Peyer's patch (tissue), 4 donors: ENCODE measurements around the gene GMEB2. TPM values are rescaled to one million over a fixed set of nuclear protein-coding genes. Genes with fewer than 3 reads are reported as not detected.
A peak's percentile ranks its signal among the peaks of the same experiment; 100 is the strongest.

Source experiments
- DNase-seq, 3 donors: peaks; one replicate each; pipeline ENCODE4 v3.0.0-alpha.2; 2017 to 2019
- H3K27ac ChIP-seq, 4 donors: fragments of 200-600 bp; sonication (generic); one replicate each; pipeline ENCODE4 v1.5.1; 2016 to 2019
- H3K27me3 ChIP-seq, 2 donors: fragments of 200-600 bp; sonication (generic); one replicate each; pipeline ENCODE4 v1.5.1; 2019
- H3K36me3 ChIP-seq, 3 donors: fragments of 200-600 bp; sonication (generic); one replicate each; pipeline ENCODE4 v1.5.1; 2016 to 2019
- H3K4me1 ChIP-seq, 4 donors: fragments of 200-600 bp; sonication (generic); one replicate each; pipeline ENCODE4 v1.5.1; 2016 to 2019
- H3K4me3 ChIP-seq, 4 donors: fragments of 200-600 bp; sonication (generic); 1 replicate in 3 of 4; 2 replicates in 1 of 4; pipeline ENCODE4 v1.5.1; 2016 to 2019; ENCODE audit warnings: mild to moderate bottlenecking in 1 of 4
- H3K9me3 ChIP-seq, 4 donors: fragments of 200-600 bp; sonication (generic); one replicate each; pipeline ENCODE4 v1.5.1; 2016 to 2019; ENCODE audit warnings: mild to moderate bottlenecking in 1 of 4
- CTCF ChIP-seq, 6 experiments: fragments of 450-650 bp in 4 of 6; fragments of 200-600 bp in 2 of 6; sonication (generic) in 1 of 6; IDR thresholded peaks; one replicate each; pipeline ENCODE4 v1.5.1; 2017 to 2019; ENCODE audit warnings: antibody characterized with exemption in 6 of 6, mild to moderate bottlenecking in 3 of 6, moderate library complexity in 1 of 6
- POLR2A ChIP-seq, 2 donors: fragments of 450-650 bp; IDR thresholded peaks; one replicate each; pipeline ENCODE4 v1.5.1; 2017; ENCODE audit warnings: antibody characterized with exemption in 2 of 2, mild to moderate bottlenecking in 2 of 2, moderate library complexity in 2 of 2
- total RNA-seq, 4 donors: library from RNA; depleted of rRNA; stranded (reverse); fragments of >200 nt; gene quantifications; one replicate each; pipeline ENCODE4 v1.1.0, GENCODE V29; 2016

Gene GMEB2
- total RNA-seq, 4 donors from 2014 or later, result 13.8 to 24.5 (median 17.1) TPM

DNA sequence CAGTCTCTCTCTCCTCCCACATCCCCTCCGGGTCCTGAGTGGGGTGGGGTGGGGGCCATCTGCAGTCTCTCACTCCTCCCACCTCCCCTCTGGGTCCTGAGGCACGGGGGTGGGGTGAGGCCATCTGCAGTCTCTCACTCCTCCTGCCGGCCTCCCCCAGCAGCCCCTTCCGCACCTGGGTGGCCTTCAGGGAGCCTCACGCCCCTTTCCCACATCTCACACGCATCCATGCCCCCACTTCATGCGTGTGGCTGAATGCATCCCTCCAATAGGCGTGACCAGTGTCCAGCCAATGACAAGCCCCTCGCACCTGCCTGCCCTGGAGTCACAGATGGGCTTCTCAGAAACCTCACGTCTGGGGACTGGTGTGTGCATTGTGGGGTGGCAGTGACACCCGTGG, 78.4 kb downstream of the GMEB2 start:
- Histone ChIP-seq H3K4me1 (peaks cover 0 to 36% (median 14%) of the 10 kb centered on the region in 4 donors), H3K4me3 (no peak overlapping the region), H3K27me3 (peaks cover 0 to 5% of the 10 kb centered on the region in 2 donors), H3K27ac (no peak overlapping the region), H3K36me3 (no peaks in the 10 kb centered on the region), H3K9me3 (no peaks in the 10 kb centered on the region)
- TF ChIP-seq CTCF (IDR thresholded peaks at IDR 0.05) (no peak), POLR2A (IDR thresholded peaks at IDR 0.05) (no peak)
- no peak for DNase-seq

DNA sequence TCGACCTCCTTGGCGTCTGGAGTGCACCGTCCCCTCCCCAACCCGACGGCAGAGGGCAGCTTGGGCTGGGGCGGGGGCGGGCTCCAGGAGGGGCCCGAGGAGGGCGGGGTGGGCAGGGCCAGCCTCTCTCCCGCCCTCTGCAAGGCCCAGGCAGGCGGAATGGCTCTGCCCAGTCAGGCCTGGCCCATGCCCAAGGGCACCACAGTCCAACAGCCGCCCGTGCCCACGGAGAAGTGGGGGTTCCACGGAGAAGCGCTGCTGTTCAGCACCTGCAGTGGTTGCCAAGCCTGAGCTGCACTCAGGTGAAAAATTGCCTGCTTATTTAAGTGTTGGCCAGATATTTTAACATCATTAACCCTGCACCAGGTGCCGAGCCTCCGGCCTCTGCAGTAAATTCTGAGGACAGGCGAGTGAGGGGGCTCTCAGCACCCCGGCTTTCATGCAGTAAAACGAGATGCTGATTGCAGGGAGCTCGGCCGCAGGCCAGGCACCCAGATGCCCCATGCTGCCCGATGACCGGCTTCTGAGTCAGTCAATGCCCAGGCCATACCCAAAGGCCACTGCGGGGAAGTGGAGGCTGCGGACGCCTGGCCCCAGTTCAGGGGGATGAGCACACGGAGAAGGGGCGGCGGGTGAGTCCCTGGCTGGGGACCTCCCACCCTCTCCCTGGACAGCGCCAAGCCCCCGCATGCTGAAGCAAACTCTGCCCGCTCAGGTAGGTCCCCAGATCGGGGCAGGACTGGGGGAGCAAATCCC, 79.0 kb downstream of the GMEB2 start, which contains the start of gene SRMS:
TSS of gene SRMS (minus strand) at position 25 of the 756 bp plus-strand sequence. CDS start 286 bp downstream, outside the sequence.
- no peak for TF ChIP-seq CTCF (IDR thresholded peaks at IDR 0.05)
- no peak for TF ChIP-seq POLR2A (IDR thresholded peaks at IDR 0.05)
- peaks cover 0 to 32% (median 11%) of the 10 kb centered on the region in 4 donors for H3K4me1 ChIP-seq
- no peak within 1 kb of the TSS for H3K4me3 ChIP-seq
- no peaks in the 10 kb centered on the region for H3K36me3 ChIP-seq
- no peaks in the 10 kb centered on the region for H3K9me3 ChIP-seq
- H3K27ac ChIP-seq, result no peak within 1 kb of the TSS
- DNase-seq, result no peak
- H3K27me3 ChIP-seq, result peaks cover 0 to 5% of the 10 kb centered on the region in 2 donors

- TF ChIP-seq POLR2A (IDR thresholded peaks at IDR 0.05), result no peak
- no peak for TF ChIP-seq CTCF (IDR thresholded peaks at IDR 0.05)
Measured at GRCh38 chr20:63546956-63547724, 79.8 kb downstream of the GMEB2 start.

DNA sequence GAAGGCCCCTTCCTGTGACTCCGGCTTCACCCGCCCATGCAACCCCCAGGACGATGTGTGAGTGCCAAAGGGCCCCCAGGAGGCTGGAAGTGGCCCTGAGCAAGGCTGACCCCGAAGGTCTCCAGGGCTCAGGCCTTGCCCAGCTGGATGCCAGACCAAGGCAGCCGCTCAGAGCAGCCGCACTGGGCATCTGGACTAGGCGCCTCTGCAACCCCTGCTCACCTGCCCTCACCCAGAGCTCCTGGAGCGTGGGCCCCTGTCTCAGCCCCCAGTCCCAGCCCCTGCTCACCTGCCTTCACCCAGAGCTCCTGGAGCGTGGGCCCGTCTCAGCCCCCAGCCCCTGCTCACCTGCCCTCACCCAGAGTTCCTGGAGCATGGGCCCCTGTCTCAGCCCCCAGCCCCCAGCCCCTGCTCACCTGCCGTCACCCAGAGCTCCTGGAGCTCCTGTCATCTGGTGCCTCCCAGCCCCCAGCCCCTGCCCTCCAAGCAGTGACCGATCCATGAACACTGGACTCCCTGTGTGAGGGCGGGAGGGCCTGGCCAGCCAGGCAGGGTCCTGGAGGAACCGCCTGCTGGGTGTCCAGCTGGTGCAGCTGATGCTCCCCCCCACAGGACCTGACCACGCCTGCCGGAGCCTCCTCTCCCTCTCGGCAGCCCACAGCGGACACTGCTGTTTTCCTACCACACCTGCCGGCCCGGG, 80.5 kb downstream of the GMEB2 start:
- H3K27ac ChIP-seq, result peak overlapping the region in 1 of 4 donors; percentile 38

More at GRCh38 chr20:63546956-63547724, 79.8 kb downstream of the GMEB2 start:
- Histone ChIP-seq H3K27me3 (peaks cover 0 to 5% of the 10 kb centered on the region in 2 donors), H3K9me3 (no peaks in the 10 kb centered on the region), H3K4me3 (no peak overlapping the region), H3K4me1 (peaks cover 0 to 34% (median 11%) of the 10 kb centered on the region in 4 donors), H3K36me3 (no peaks in the 10 kb centered on the region), H3K27ac (no peak overlapping the region)
- no peak for DNase-seq

More for the DNA sequence above, 80.5 kb downstream of the GMEB2 start:
- no peak overlapping the region for H3K4me3 ChIP-seq
- TF ChIP-seq CTCF (IDR thresholded peaks at IDR 0.05), result no peak
- TF ChIP-seq POLR2A (IDR thresholded peaks at IDR 0.05), result no peak
- DNase-seq, result no peak
- no peaks in the 10 kb centered on the region for H3K36me3 ChIP-seq
- H3K4me1 ChIP-seq, result peaks cover 0 to 37% (median 11%) of the 10 kb centered on the region in 4 donors
- H3K9me3 ChIP-seq, result no peaks in the 10 kb centered on the region
- H3K27me3 ChIP-seq, result peaks cover 0 to 5% of the 10 kb centered on the region in 2 donors
